UCSD-AML1 (cell line): ENCODE data around the gene CYP2F1.
"Not testable (repeated sequence)": the region's sequence is repeated elsewhere in the genome, so short reads cannot be mapped to it uniquely, and the experiment has no call there.

ENCODE experiments used
- DNase-seq: peaks from one replicate; lab custom pipeline; 2025; ENCODE audit not compliant: unreplicated experiment; lab: John Stamatoyannopoulos, UW

The CYP2F1 gene

GRCh38 chr19:41126765-41127203 lies 12.6 kb downstream of the CYP2F1 start:
- DNase-seq, result not testable (repeated sequence)

GRCh38 chr19:41127362-41127761 lies 13.1 kb downstream of the CYP2F1 start:
- not testable (repeated sequence) for DNase-seq

- peak; percentile 47 for DNase-seq
Observed at GRCh38 chr19:41127801-41128300, 13.6 kb downstream of the CYP2F1 start.

GRCh38 chr19:41128692-41129091 lies 14.5 kb downstream of the CYP2F1 start:
- DNase-seq, result no peak

- no peak for DNase-seq
Observed at GRCh38 chr19:41131186-41131585, 17.0 kb downstream of the CYP2F1 start.

GRCh38 chr19:41133260-41133659 lies 19.0 kb downstream of the CYP2F1 start:
- DNase-seq, result no peak

GRCh38 chr19:41134616-41135015 lies 20.4 kb downstream of the CYP2F1 start:
- no peak for DNase-seq

GRCh38 chr19:41135390-41136384 lies 21.5 kb downstream of the CYP2F1 start:
- DNase-seq, result not testable (repeated sequence)

- no peak for DNase-seq
Observed at GRCh38 chr19:41136636-41137455, 22.6 kb downstream of the CYP2F1 start.

GRCh38 chr19:41144403-41144802 lies 30.2 kb downstream of the CYP2F1 start:
- peak; percentile 74 for DNase-seq

- no peak for DNase-seq
Observed at GRCh38 chr19:41149831-41150230, 35.6 kb downstream of the CYP2F1 start.

GRCh38 chr19:41150986-41151385 lies 36.8 kb downstream of the CYP2F1 start:
- DNase-seq, result not testable (repeated sequence)

- DNase-seq, result no peak
Observed at GRCh38 chr19:41154060-41154459, 39.8 kb downstream of the CYP2F1 start.

- no peak for DNase-seq
Observed at GRCh38 chr19:41156207-41156606, 42.0 kb downstream of the CYP2F1 start.

- no peak for DNase-seq
Observed at GRCh38 chr19:41159881-41160280, 45.6 kb downstream of the CYP2F1 start.

GRCh38 chr19:41161903-41162302 lies 47.7 kb downstream of the CYP2F1 start:
- DNase-seq, result no peak

GRCh38 chr19:41166944-41167804 lies 52.9 kb downstream of the CYP2F1 start:
- no peak for DNase-seq

GRCh38 chr19:41172297-41173164 lies 58.3 kb downstream of the CYP2F1 start:
- DNase-seq, result no peak

GRCh38 chr19:41174297-41174928 lies 60.2 kb downstream of the CYP2F1 start:
- no peak for DNase-seq
